ENCODE measurements around the gene GTF2H4.
A peak's percentile ranks its signal among the peaks of the same experiment; 100 is the strongest.
"Not testable (repeated sequence)": the region's sequence is repeated elsewhere in the genome, so short reads cannot be mapped to it uniquely, and the experiment has no call there.

Gene GTF2H4

GRCh38 chr6:30926644-30927043 is 18.6 kb downstream of the GTF2H4 start:
- no peak for DNase-seq

- not testable (repeated sequence) for DNase-seq
Measured at GRCh38 chr6:30927080-30927479, 19.1 kb downstream of the GTF2H4 start.

GRCh38 chr6:30928677-30929076 is 20.7 kb downstream of the GTF2H4 start:
- DNase-seq, result no peak

- DNase-seq, result no peak
Measured at GRCh38 chr6:30930506-30930905, 22.5 kb downstream of the GTF2H4 start.

- DNase-seq, result no peak
Measured at GRCh38 chr6:30931272-30931671, 23.3 kb downstream of the GTF2H4 start.

- DNase-seq, result no peak
Measured at GRCh38 chr6:30931969-30932645, 24.1 kb downstream of the GTF2H4 start, which contains the start of gene SFTA2. SFTA2 (minus strand) TSS chr6:30932170; CDS start chr6:30932096, 74 bp downstream.

GRCh38 chr6:30932665-30933365 is 24.8 kb downstream of the GTF2H4 start:
- DNase-seq, result no peak

GRCh38 chr6:30935018-30935417 is 27.0 kb downstream of the GTF2H4 start:
- peak in 1 of 3 experiments; percentile 18 for DNase-seq

- DNase-seq, result no peak
Measured at GRCh38 chr6:30937265-30937664, 29.3 kb downstream of the GTF2H4 start.

- DNase-seq, result no peak
Measured at GRCh38 chr6:30938730-30939129, 30.7 kb downstream of the GTF2H4 start.

GRCh38 chr6:30939473-30939872 is 31.5 kb downstream of the GTF2H4 start:
- peak in 1 of 3 experiments; percentile 22 for DNase-seq

GRCh38 chr6:30940361-30940986 is 32.5 kb downstream of the GTF2H4 start, which contains the start of gene MUCL3:
MUCL3 (plus strand) TSS chr6:30940973; CDS start chr6:30941000, 27 bp downstream.
- no peak for DNase-seq

GRCh38 chr6:30942338-30943060 is 34.5 kb downstream of the GTF2H4 start:
- no peak for DNase-seq

- no peak for DNase-seq
Measured at GRCh38 chr6:30944051-30944450, 36.0 kb downstream of the GTF2H4 start.

- no peak for DNase-seq
Measured at GRCh38 chr6:30945281-30945680, 37.3 kb downstream of the GTF2H4 start.

GRCh38 chr6:30947231-30947630 is 39.2 kb downstream of the GTF2H4 start:
- DNase-seq, result no peak

- DNase-seq, result no peak
Measured at GRCh38 chr6:30948811-30949210, 40.8 kb downstream of the GTF2H4 start.

- DNase-seq, result no peak
Measured at GRCh38 chr6:30951907-30952469, 44.0 kb downstream of the GTF2H4 start.

GRCh38 chr6:30954631-30955366 is 46.8 kb downstream of the GTF2H4 start:
- DNase-seq, result no peak

GRCh38 chr6:30955367-30956042 is 47.5 kb downstream of the GTF2H4 start:
- DNase-seq, result peak in 2 of 3 experiments; percentile 57 to 77

GRCh38 chr6:30957716-30958115 is 49.7 kb downstream of the GTF2H4 start:
- no peak for DNase-seq
